NCI-H146 treated with DMSO at 0.1 percent for 48 hours (cell line): ENCODE measurements around the gene MIS18A.

Experiments
- DNase-seq: peaks from one replicate; lab custom pipeline; 2025; ENCODE audit not compliant: unreplicated experiment; lab: John Stamatoyannopoulos, UW

Gene MIS18A

DNA sequence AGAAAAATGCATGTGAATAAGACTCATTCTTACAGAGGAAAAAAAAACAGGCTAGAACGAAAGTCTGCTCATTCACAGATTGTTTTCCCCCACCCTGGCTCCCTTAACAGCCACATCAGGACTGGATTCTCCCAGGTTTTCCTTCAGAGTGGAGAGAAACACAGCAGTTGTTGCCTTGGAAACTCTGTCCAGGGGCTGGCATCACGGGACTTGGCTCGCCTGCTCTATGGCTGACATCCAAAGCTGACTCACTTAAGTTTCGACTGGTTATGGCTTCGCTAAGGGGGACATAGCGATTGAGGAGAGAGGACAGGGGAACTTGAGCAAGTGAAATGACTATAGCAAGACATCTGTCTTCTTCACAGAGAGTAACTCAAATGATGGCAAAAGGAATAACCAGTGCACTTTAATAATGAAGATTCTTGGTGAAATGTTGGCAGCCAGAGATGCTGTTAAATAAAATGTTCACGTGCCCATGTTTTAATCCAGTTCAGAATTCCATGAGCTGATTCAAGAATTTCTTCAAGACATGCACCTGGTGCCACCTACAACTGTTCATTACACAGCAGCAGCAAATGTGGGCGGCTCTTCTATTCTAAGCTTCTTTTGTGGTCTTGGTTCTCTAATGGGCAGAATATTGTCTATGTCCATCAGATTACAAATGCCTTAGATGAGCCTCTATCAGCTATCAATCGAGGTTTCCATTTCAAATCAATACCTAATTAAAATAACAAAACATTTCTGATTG lies 21.8 kb downstream of the MIS18A start:
- DNase-seq: no peak

DNA sequence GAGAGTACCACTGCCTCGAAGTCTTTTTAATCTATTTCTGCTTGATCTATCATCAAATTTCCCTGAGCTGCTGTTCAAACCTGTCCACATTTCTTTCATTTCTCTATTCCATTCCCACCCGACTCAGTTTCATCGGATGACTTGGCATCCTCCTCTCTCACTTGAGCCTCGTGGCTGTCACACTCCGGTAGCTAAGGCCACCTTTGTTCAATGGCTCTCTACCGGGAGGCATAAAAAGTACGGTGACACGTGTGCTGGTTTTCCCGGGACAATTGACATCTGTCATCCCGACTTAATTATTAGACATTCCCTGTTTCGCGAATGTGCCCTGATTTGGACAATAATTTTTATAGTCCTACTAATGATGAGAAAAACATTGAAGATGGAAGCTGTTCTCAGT lies 22.6 kb downstream of the MIS18A start:
- no peak for DNase-seq

DNA sequence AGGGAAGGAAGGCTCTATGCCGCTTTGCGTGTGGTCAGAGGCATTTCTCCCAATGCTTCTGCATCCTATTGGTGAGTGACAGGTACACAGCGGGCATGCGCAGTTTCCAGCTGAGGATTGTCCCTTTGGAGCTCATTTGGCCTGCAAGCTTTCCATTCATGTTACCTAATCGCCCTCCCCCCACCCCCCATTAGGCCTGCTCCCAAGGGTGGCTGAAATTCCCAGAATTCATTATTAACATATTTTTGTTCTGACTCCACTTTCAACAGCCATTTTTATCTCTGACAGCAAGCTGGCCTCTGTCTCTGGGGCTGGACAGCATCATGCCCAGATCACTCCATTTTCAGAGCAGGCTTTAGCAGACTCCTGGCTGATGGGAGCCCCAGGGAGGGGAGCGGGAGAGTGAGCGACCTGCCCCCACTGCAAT lies 25.6 kb downstream of the MIS18A start:
- DNase-seq: no peak

DNA sequence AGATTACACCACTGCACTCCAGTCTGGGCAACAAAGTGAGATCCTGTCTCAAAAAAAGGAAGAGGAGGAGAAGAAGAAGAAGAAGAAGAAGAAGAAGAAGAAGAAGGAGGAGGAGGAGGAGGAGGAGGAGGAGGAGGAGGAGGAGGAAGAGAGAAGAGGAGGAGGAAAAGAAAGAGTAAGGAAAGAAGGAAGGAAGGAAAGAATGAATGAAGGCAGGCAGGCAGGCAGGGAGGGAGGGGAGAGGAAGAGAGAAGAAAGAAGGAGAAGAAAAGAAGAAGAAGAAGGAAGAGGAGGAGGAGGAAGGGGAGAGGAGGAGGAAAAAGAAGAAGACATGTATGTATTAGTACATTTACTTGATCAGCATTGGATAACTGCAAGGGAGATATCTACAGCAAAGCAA lies 26.7 kb downstream of the MIS18A start:
- no peak for DNase-seq

DNA sequence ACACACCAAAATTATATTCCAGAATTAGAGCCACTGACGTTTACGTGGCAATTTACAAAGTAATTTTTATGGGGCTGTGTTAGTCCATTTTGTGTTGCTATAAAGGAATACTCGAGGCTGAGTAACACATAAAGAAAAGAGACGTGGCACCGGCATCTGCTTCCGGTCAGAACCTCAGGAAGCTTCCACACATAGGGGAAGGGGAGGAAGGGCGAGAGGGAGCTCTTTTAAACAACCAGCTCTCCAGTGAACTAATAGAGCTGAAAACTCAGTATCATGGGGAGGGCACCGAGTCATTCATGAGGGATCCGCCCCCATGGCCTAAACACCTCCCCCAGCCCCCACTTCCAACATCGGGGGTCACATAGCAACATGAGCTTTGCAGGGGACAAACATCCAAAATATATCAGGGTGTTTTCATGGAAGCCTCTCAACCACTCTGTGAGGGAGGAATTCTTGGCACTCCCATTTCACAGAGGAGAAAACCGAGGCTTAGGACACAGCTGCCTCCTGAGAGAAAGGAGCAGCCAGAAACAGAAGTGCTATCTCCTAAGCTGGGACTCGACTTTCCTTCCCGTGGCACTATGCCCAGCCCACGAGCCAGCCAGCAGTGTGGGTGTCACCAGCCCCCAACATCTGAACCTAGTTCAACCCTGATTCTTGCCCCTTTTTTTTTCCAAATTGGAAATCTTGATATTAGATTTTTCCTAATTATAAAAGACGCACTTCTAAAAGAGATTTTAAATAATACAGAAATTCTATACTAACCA lies 29.2 kb downstream of the MIS18A start:
- DNase-seq: no peak

DNA sequence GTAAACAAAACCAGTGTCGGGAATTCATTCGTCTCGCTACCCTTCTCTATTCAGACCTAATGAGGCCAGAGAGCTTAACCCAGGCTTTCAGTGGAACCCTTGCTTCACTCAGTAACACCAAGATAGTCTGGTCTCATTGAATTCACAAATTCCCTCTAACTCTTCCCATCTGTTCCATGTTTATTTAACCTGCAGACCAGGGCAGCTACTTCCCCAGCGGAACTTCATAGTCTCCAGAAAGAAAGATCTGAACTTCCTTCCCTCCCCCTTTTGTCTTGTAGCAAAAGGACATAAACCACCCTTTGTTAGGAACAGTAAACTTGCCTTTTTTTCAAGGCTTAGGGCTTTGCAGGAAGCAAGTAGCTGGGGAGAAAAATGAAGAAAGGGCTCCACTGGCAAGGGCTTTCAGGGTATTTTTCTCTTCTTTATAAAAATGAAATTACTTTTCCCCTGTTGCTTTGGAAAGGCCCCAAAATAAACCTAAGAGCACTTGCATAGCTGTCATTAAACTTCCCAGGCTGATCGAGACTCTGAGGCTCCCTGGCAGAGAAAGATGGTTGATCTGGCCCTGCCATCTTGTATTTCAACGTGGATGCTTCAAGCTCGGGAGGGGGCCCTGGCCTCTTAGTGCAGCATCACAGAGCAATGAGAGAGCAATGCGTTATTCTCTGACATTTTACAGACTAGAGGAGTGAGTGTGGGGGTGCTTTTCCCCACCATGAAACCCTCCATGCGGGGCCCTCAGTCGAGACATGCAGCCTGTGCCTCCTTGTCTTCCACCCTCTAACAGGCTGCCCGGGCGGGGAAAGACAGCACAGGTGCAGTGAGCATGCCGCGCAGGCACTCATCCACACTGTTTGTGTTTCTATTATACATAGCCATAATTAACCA lies 30.0 kb downstream of the MIS18A start:
- DNase-seq: peak; percentile 57

DNA sequence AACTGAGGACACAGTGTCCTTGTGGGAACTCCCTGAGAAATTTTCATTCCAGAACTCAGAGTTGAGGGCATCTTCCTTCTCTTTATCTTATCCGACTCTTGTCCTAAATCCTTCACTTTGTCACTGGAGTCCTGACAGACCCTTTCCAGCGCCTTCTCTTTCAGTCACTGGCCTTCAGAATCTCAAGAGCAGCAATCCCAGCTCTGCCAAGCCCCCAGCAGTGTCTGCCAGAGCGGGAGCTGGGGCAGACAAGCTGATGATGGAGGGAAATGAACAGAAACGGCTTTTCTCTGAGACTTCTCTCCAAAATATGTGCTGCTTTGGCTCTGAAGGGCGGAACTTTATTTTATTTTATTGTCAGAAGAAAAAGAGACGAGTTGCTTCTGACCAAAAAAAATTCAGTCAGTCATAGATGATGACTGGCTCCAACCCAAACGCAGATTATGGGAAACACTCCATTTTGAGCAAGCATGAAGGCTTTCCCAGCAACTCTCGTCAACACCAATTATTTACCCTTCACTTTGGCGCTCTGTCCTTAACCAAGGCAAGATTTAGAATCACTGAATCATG lies 32.2 kb downstream of the MIS18A start:
- DNase-seq: no peak

DNA sequence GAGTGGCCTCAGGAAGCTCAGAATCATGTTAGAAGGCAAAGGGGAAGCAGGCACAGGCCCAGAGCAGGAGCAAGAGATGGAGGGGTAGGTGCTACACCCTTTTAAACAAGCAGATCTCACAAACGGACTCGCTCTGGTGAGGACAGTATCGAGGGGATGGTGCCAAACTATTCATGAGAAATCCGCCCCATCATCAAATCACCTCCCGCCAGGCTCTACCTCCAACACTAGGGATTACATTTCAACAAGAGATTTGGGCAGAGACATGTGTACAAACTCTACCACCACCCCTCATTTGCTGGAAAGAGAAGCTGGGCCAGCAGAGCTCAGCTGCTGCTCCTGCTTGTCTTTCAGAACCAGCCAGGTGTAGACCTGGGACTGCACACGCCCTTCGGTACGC lies 32.9 kb downstream of the MIS18A start:
- DNase-seq: no peak

DNA sequence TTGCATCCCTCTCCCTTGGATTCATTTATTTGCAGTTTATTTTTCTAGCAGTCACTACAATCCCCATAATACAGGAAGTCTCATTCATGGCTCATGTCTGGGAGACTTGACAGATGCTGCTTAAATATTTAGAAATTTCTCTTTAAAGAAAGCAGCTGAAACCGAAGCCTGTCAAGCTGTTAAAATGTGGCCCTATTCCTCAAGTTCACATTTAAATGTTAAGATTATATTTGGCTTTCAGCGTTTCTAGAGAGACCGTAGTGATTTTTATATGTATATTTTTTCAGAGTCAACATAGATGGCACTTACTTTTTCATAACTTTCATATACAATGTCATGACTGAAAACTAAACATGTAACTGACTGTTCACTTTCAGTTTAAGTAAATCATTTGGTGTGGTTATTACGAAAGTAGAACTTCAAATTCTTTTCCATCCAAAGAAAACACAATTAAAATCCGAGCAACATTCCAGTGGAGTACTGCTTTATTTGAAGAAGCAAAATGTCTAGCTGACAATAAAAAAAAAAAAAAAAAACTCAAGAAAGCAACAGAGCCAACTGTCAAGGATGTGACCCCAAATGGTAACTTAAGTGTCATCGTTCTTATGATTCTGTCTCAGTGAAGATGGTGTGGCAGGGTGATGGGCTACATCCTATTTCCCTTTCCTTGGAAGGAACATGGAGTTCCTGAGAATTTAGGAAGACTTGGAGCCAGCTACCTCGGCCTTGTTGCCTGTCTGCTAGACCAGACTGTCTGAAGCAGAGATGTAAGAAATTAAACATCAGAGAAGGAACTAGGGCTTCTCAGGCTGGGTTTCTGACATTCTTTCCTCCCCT lies 37.8 kb downstream of the MIS18A start:
- no peak for DNase-seq

DNA sequence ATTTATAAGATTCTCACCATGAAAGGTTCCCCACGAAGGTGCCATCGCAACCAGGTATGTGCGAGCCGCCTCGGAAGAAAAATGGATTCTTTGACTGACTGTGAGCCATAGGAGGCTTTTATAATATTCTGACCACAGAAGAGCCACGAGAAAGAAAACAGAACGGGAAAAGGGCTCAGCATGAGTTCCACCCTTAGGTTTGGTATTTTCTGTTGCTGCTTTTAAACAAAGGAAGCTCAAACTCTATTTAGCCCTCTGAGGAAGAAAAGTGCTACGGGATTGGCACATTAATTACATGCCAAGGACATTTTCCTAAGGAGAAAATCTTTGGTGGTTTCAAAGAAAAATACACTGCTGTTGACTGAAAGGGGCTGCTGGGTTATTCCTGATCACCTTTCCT lies 39.3 kb downstream of the MIS18A start:
- DNase-seq: no peak

DNA sequence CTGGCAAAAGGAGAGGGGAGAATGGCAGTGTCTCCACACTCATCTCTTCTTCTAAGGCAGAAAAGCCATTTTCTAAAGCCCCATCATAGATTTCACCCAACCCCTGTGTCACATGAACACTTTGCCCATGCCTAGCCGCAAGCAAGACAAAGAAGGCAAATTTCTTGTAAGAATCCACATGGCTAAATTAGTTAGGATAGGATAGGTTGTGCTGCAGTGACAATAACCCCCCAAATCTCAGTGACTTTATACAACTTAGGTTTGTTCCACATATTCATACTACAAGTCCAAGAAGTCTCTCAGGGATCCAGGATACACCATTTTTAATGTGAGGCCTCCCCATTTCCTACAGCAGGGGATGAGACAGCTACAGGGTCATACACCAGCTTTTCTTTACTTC lies 40.8 kb downstream of the MIS18A start:
- no peak for DNase-seq

DNA sequence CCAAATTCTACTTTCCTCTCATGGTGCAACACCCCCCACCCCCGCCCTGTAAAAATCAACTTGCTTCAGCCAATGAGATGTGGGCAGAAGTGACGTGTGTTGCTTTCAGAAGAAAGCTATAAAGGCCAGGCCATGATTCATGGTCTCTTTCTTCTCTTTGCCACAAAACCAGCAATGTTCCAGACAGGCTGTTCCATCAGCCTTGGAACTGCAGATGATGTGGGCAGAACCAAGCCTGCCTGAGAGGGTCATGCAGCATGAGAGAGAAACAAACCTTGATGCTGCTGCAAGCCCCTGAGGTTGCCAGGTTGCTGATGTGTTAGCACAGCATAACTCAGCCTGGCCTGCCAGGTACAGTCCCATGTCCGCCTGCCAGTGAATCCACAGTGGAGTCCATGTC lies 41.8 kb downstream of the MIS18A start:
- no peak for DNase-seq

DNA sequence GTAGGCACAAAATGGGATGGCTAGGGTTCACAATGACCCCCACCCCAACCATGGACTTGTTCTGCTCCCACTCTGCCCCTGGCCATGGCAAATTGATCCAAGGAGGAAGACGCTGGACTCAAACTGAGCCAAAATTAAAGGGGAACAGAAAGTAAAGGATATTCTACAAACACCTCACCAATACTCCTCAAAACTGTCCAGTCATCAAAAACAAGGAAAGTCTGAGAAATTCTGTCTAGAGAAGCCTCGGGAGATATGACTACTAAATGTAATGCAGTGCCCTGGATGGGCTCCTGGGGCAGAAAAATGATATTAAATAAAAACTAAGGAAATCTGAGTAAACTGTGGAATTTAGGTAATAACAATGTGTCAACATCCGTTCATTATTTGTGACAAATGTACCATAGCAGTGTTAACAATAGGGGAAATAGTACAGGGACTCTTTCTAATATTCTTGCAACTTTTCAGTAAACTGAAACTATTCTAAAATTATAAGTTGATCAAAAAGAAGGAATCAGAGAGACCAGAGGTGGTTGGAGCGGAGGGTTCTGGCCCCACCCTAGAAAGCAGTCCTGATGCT lies 45.0 kb downstream of the MIS18A start:
- DNase-seq: no peak

DNA sequence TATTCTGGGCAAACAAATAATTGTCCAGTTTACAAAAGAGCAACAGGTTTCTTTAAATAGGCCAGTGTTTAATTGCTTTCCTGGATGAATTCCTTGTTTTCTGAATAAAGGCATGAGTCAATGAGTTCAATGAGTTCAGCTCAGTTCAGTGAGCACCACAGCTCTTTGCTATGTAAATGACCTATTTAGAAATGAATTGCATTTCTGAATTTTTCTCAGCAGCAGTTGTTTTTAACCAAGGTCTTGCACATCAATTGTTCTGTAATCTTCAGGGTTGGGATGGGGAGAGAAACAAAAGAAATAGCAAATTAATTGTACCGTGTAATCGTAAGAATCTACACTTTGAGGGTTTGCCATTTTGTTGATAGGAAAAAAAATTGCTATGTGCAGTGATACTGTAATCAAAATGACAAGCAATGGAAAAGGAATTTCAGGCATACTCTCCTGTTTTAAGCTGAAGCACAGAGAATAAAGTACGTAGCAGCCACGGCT lies 45.7 kb downstream of the MIS18A start:
- peak; percentile 50 for DNase-seq

DNA sequence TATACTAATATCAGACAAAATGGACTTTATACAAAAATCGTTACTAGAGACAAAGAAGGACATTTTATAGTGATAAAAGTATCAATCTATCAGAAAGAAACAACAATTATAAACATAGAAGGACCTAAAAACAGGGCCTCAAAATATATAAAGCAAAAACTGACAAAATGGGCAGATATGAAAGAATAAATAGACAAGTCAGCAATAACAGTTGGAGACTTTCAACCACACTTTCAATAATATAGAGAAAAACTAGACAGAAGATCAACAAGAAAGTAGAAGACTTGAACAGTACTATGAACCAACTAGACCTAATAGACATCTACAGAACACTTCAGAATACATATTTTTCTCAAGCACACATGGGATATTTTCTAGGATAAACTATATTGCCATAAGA lies 52.4 kb downstream of the MIS18A start:
- no peak for DNase-seq
